NCI-H446 (cell line): Measurements from ENCODE around the gene DIP2C.
"Not testable (repeated sequence)": the region's sequence is repeated elsewhere in the genome, so short reads cannot be mapped to it uniquely, and the experiment has no call there.

Experiments used
- DNase-seq, 2 experiments: peaks; one replicate each; lab custom pipeline; 2025; lab: John Stamatoyannopoulos, UW

The DIP2C gene

GRCh38 chr10:697097-697875 is 7.8 kb upstream of the DIP2C start:
- DNase-seq: no peak

GRCh38 chr10:695396-695795 is 5.9 kb upstream of the DIP2C start:
- no peak for DNase-seq

- DNase-seq: no peak
Measured at GRCh38 chr10:693506-693905, 4.0 kb upstream of the DIP2C start.

- DNase-seq: no peak
Measured at GRCh38 chr10:692682-693351, 3.3 kb upstream of the DIP2C start.

- no peak for DNase-seq
Measured at GRCh38 chr10:691216-691615, 1.7 kb upstream of the DIP2C start.

- DNase-seq: no peak
Measured at GRCh38 chr10:690372-691161, 1.1 kb upstream of the DIP2C start.

GRCh38 chr10:689121-689451 is 382 bp downstream of the DIP2C start:
- no peak for DNase-seq

GRCh38 chr10:688312-689120 is 952 bp downstream of the DIP2C start:
- DNase-seq: peak in 1 of 2 experiments; percentile 18

GRCh38 chr10:687583-688311 is 1.7 kb downstream of the DIP2C start:
- no peak for DNase-seq

GRCh38 chr10:686155-686931 is 3.1 kb downstream of the DIP2C start:
- DNase-seq: no peak

GRCh38 chr10:685613-686012 is 3.9 kb downstream of the DIP2C start:
- no peak for DNase-seq

GRCh38 chr10:683448-684071 is 5.9 kb downstream of the DIP2C start:
- no peak for DNase-seq

GRCh38 chr10:682931-683447 is 6.5 kb downstream of the DIP2C start:
- no peak for DNase-seq

- no peak for DNase-seq
Measured at GRCh38 chr10:681670-682318, 7.7 kb downstream of the DIP2C start.

- DNase-seq: no peak
Measured at GRCh38 chr10:680745-681144, 8.7 kb downstream of the DIP2C start.

- DNase-seq: no peak
Measured at GRCh38 chr10:680146-680545, 9.3 kb downstream of the DIP2C start.

- DNase-seq: no peak
Measured at GRCh38 chr10:679556-679955, 9.9 kb downstream of the DIP2C start.

GRCh38 chr10:678662-679005 is 10.8 kb downstream of the DIP2C start:
- DNase-seq: not testable (repeated sequence)
